PFSK-1 (cell line): ENCODE measurements around the gene KCNQ1.

Experiments
- FOXP2 ChIP-seq: optimal IDR thresholded peaks from 2 replicates; pipeline ENCODE3; 2011; ENCODE audit warnings: borderline replicate concordance, control low read depth, inconsistent platforms; ENCODE audit not compliant: insufficient read depth; ENCODE audit errors: extremely low read length, extremely low read depth
- POLR2AphosphoS5 ChIP-seq: IDR thresholded peaks from 2 replicates; pipeline ENCODE4 v1.6.1; 2012; ENCODE audit warnings: low read depth, mild to moderate bottlenecking, control low read depth, low read length, moderate library complexity
- SIN3A ChIP-seq: IDR thresholded peaks from 2 replicates; pipeline ENCODE4 v1.6.1; 2012; ENCODE audit warnings: mild to moderate bottlenecking, low read length, moderate library complexity, borderline replicate concordance; ENCODE audit not compliant: insufficient read depth
- TAF1 ChIP-seq: IDR thresholded peaks from 2 replicates; pipeline ENCODE4 v1.6.1; 2012; ENCODE audit warnings: low read length, control low read depth, borderline replicate concordance; ENCODE audit not compliant: insufficient read depth
- TF ChIP-seq, protein P1 (sequence below), 2 experiments: IDR thresholded peaks; 2 replicates each; pipeline versions ENCODE4 v1.6.1 to v1.8.0; 2011 to 2012; ENCODE audit warnings: low read depth in 2 of 2, low read length in 2 of 2, control low read depth in 1 of 2, inconsistent platforms in 1 of 2, mild to moderate bottlenecking in 1 of 2, moderate library complexity in 1 of 2; ENCODE audit not compliant: insufficient read depth in 1 of 2

KCNQ1 gene

DNA sequence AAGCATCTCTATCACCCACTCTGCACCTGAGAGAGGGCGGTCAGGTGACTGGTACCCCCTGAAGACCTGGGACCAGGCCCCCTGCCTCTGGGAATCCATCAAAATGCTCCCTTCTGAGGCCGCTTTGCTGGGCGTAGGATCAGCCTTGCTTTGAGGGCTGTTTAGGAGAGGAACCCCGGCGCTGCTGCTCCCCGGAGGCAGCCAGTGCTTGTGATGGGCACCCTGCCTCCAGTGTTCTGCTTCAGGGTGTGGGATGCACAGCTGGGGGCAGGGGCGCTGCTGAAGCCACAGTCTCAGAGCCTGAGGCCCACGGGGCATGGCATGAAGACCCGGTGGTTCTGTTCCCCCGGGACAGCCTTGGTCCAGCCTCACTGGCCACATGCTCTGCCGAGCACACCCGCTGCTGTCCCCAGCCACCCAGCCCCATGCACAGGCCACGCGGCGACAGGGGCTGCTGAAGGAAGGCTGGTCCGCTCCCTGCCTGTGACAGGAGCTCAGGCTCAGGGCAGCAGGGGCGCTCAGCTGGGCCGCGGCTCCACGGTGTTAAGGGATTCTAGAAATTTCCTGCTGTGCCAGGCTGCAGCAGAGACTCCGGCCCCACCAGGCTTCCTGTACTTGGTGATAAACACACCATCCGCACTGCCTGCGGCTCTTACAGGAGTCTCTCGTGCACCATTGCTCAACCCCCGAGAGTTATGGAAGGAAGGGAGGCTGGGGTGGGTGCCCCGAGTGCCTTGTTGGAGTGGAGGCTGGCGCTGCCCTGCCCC is 91.0 kb downstream of the KCNQ1 start:
- TF ChIP-seq TAF1 (no peak), POLR2AphosphoS5 (no peak), FOXP2 (no peak), SIN3A (no peak)
- TF ChIP-seq, protein P1, sequence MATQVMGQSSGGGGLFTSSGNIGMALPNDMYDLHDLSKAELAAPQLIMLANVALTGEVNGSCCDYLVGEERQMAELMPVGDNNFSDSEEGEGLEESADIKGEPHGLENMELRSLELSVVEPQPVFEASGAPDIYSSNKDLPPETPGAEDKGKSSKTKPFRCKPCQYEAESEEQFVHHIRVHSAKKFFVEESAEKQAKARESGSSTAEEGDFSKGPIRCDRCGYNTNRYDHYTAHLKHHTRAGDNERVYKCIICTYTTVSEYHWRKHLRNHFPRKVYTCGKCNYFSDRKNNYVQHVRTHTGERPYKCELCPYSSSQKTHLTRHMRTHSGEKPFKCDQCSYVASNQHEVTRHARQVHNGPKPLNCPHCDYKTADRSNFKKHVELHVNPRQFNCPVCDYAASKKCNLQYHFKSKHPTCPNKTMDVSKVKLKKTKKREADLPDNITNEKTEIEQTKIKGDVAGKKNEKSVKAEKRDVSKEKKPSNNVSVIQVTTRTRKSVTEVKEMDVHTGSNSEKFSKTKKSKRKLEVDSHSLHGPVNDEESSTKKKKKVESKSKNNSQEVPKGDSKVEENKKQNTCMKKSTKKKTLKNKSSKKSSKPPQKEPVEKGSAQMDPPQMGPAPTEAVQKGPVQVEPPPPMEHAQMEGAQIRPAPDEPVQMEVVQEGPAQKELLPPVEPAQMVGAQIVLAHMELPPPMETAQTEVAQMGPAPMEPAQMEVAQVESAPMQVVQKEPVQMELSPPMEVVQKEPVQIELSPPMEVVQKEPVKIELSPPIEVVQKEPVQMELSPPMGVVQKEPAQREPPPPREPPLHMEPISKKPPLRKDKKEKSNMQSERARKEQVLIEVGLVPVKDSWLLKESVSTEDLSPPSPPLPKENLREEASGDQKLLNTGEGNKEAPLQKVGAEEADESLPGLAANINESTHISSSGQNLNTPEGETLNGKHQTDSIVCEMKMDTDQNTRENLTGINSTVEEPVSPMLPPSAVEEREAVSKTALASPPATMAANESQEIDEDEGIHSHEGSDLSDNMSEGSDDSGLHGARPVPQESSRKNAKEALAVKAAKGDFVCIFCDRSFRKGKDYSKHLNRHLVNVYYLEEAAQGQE (IDR thresholded peaks at IDR 0.05; ENCODE audit: insufficient read depth in 1 of 2, low read depth in 2 of 2, low read length in 2 of 2) = no peak

- TF ChIP-seq, protein P1 (IDR thresholded peaks at IDR 0.05; ENCODE audit: insufficient read depth in 1 of 2, low read depth in 2 of 2, low read length in 2 of 2) = no peak
- TF ChIP-seq SIN3A (no peak), POLR2AphosphoS5 (no peak), FOXP2 (no peak), TAF1 (no peak)
Observed at GRCh38 chr11:2536440-2536989, 91.7 kb downstream of the KCNQ1 start.

GRCh38 chr11:2537010-2537705 is 92.3 kb downstream of the KCNQ1 start:
- no peak for TF ChIP-seq TAF1
- TF ChIP-seq POLR2AphosphoS5 = no peak

- TF ChIP-seq POLR2AphosphoS5 (no peak), TAF1 (no peak), FOXP2 (no peak), SIN3A (no peak)
- TF ChIP-seq, protein P1 (IDR thresholded peaks at IDR 0.05; ENCODE audit: insufficient read depth in 1 of 2, low read depth in 2 of 2, low read length in 2 of 2) = no peak
Observed at GRCh38 chr11:2537896-2538724, 93.3 kb downstream of the KCNQ1 start.

- TF ChIP-seq TAF1 (no peak), SIN3A (no peak), POLR2AphosphoS5 (no peak), FOXP2 (no peak)
- TF ChIP-seq, protein P1 (IDR thresholded peaks at IDR 0.05; ENCODE audit: insufficient read depth in 1 of 2, low read depth in 2 of 2, low read length in 2 of 2) = no peak
Observed at GRCh38 chr11:2538951-2539350, 94.1 kb downstream of the KCNQ1 start.
